Measurements from ENCODE around the gene MPI. TPM values are rescaled to one million over a fixed set of nuclear protein-coding genes. Genes with fewer than 3 reads are reported as not detected.

The MPI gene
- total and polyA plus RNA-seq, 2 experiments from 2014 or later = 18.0 to 74.2 TPM

DNA sequence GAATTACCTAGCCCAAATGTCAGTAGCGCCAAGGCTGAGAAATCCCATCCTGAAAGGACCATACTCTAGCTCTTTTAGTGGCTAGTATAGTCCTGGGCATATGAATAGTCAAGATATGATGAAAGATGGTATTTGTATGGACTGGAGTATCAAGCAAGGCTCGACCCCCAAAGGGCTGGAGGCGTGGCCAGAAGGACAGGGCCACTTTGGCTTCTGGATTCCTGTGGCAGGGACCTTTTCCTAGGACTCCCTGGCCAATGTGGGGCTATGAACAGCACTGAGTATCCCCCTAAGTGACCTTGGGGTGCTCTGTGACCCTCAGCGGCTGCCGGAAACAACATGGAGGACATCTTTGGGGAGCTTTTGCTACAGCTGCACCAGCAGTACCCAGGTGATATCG lies 6.0 kb downstream of the MPI start (continued):
- TF ChIP-seq, protein P1, sequence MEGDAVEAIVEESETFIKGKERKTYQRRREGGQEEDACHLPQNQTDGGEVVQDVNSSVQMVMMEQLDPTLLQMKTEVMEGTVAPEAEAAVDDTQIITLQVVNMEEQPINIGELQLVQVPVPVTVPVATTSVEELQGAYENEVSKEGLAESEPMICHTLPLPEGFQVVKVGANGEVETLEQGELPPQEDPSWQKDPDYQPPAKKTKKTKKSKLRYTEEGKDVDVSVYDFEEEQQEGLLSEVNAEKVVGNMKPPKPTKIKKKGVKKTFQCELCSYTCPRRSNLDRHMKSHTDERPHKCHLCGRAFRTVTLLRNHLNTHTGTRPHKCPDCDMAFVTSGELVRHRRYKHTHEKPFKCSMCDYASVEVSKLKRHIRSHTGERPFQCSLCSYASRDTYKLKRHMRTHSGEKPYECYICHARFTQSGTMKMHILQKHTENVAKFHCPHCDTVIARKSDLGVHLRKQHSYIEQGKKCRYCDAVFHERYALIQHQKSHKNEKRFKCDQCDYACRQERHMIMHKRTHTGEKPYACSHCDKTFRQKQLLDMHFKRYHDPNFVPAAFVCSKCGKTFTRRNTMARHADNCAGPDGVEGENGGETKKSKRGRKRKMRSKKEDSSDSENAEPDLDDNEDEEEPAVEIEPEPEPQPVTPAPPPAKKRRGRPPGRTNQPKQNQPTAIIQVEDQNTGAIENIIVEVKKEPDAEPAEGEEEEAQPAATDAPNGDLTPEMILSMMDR (conservative IDR thresholded peaks at IDR 0.05; ENCODE audit: low read depth in 2 of 2) = no peak
- no peak for TF ChIP-seq STAT1 (IDR thresholded peaks at IDR 0.05; ENCODE audit: unreplicated experiment)

DNA sequence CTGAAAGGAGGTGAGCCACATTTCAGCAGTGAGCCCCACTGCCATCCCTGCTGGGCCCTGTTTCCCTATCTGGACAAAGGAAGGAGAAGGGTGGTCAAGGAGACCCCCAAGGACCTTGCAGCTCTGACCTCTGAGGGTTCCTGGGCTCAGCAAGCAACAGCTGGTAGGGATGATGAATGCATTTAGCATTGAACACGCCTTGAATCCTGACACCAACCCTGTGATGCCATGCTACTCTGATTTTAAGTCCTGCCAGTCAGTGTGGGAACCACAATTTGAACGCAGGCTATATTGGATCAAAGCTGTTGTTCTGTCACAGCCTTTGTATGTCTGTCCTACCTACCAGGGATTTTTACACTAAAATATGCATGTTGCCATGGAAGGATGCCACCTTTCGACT lies 6.5 kb downstream of the MPI start:
- H3K36me3 ChIP-seq (ENCODE audit: insufficient read depth) = peaks cover 12% of the 10 kb centered on the region
- no peak for ATAC-seq
- TF ChIP-seq EZH2 (IDR thresholded peaks at IDR 0.05; ENCODE audit: low read depth, unreplicated experiment) (no peak), CREB1 (CRISPR knock-in tag; IDR thresholded peaks at IDR 0.05; ENCODE audit: low read depth) (no peak), JUNB (IDR thresholded peaks at IDR 0.05; ENCODE audit: unreplicated experiment) (no peak), POLR2AphosphoS5 (IDR thresholded peaks at IDR 0.05; ENCODE audit: low read depth) (no peak), NANOG (IDR thresholded peaks at IDR 0.05; ENCODE audit: borderline replicate concordance) (no peak), ZNF331 (CRISPR knock-in tag; IDR thresholded peaks at IDR 0.05; ENCODE audit: low read depth) (no peak), ZNF114 (CRISPR knock-in tag; IDR thresholded peaks at IDR 0.05) (no peak), EZH2phosphoT487 (IDR thresholded peaks at IDR 0.05; ENCODE audit: unreplicated experiment) (no peak)
- TF ChIP-seq, protein P1 (conservative IDR thresholded peaks at IDR 0.05; ENCODE audit: low read depth in 2 of 2) = no peak
- TF ChIP-seq, protein P2, sequence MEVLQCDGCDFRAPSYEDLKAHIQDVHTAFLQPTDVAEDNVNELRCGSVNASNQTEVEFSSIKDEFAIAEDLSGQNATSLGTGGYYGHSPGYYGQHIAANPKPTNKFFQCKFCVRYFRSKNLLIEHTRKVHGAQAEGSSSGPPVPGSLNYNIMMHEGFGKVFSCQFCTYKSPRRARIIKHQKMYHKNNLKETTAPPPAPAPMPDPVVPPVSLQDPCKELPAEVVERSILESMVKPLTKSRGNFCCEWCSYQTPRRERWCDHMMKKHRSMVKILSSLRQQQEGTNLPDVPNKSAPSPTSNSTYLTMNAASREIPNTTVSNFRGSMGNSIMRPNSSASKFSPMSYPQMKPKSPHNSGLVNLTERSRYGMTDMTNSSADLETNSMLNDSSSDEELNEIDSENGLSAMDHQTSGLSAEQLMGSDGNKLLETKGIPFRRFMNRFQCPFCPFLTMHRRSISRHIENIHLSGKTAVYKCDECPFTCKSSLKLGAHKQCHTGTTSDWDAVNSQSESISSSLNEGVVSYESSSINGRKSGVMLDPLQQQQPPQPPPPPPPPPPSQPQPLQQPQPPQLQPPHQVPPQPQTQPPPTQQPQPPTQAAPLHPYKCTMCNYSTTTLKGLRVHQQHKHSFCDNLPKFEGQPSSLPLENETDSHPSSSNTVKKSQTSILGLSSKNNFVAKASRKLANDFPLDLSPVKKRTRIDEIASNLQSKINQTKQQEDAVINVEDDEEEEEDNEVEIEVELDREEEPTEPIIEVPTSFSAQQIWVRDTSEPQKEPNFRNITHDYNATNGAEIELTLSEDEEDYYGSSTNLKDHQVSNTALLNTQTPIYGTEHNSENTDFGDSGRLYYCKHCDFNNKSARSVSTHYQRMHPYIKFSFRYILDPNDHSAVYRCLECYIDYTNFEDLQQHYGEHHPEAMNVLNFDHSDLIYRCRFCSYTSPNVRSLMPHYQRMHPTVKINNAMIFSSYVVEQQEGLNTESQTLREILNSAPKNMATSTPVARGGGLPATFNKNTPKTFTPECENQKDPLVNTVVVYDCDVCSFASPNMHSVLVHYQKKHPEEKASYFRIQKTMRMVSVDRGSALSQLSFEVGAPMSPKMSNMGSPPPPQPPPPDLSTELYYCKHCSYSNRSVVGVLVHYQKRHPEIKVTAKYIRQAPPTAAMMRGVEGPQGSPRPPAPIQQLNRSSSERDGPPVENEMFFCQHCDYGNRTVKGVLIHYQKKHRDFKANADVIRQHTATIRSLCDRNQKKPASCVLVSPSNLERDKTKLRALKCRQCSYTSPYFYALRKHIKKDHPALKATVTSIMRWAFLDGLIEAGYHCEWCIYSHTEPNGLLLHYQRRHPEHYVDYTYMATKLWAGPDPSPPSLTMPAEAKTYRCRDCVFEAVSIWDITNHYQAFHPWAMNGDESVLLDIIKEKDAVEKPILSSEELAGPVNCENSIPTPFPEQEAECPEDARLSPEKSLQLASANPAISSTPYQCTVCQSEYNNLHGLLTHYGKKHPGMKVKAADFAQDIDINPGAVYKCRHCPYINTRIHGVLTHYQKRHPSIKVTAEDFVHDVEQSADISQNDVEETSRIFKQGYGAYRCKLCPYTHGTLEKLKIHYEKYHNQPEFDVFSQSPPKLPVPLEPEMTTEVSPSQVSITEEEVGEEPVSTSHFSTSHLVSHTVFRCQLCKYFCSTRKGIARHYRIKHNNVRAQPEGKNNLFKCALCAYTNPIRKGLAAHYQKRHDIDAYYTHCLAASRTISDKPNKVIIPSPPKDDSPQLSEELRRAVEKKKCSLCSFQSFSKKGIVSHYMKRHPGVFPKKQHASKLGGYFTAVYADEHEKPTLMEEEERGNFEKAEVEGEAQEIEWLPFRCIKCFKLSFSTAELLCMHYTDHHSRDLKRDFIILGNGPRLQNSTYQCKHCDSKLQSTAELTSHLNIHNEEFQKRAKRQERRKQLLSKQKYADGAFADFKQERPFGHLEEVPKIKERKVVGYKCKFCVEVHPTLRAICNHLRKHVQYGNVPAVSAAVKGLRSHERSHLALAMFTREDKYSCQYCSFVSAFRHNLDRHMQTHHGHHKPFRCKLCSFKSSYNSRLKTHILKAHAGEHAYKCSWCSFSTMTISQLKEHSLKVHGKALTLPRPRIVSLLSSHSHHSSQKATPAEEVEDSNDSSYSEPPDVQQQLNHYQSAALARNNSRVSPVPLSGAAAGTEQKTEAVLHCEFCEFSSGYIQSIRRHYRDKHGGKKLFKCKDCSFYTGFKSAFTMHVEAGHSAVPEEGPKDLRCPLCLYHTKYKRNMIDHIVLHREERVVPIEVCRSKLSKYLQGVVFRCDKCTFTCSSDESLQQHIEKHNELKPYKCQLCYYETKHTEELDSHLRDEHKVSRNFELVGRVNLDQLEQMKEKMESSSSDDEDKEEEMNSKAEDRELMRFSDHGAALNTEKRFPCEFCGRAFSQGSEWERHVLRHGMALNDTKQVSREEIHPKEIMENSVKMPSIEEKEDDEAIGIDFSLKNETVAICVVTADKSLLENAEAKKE (CRISPR knock-in tag; IDR thresholded peaks at IDR 0.05) = no peak
- TF ChIP-seq, protein P3, sequence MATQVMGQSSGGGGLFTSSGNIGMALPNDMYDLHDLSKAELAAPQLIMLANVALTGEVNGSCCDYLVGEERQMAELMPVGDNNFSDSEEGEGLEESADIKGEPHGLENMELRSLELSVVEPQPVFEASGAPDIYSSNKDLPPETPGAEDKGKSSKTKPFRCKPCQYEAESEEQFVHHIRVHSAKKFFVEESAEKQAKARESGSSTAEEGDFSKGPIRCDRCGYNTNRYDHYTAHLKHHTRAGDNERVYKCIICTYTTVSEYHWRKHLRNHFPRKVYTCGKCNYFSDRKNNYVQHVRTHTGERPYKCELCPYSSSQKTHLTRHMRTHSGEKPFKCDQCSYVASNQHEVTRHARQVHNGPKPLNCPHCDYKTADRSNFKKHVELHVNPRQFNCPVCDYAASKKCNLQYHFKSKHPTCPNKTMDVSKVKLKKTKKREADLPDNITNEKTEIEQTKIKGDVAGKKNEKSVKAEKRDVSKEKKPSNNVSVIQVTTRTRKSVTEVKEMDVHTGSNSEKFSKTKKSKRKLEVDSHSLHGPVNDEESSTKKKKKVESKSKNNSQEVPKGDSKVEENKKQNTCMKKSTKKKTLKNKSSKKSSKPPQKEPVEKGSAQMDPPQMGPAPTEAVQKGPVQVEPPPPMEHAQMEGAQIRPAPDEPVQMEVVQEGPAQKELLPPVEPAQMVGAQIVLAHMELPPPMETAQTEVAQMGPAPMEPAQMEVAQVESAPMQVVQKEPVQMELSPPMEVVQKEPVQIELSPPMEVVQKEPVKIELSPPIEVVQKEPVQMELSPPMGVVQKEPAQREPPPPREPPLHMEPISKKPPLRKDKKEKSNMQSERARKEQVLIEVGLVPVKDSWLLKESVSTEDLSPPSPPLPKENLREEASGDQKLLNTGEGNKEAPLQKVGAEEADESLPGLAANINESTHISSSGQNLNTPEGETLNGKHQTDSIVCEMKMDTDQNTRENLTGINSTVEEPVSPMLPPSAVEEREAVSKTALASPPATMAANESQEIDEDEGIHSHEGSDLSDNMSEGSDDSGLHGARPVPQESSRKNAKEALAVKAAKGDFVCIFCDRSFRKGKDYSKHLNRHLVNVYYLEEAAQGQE (IDR thresholded peaks at IDR 0.05; ENCODE audit: unreplicated experiment) = no peak

More for the DNA sequence above, 6.5 kb downstream of the MPI start:
- Histone ChIP-seq H3K27ac (ENCODE audit: low read depth) (no peak overlapping the region), H3K79me2 (replicated peaks; ENCODE audit: insufficient read depth) (no peaks in the 10 kb centered on the region), H4K20me1 (replicated peaks; ENCODE audit: insufficient read depth) (0 out of 2 replicates have a peak, but pooled peaks cover 3% of the 10 kb centered on the region), H3K9me2 (ENCODE audit: insufficient read depth) (no peaks in the 10 kb centered on the region), H3F3A (replicated peaks; ENCODE audit: low read depth) (peaks cover 10% of the 10 kb centered on the region; the same call in 1 of the 2 replicates), H3K4me1 (ENCODE audit: insufficient read depth) (no peaks in the 10 kb centered on the region), H3K4me3 (no peak overlapping the region), H2AFZ (no peak overlapping the region), H3K27me3 (ENCODE audit: insufficient read depth) (no peaks in the 10 kb centered on the region), H3K4me2 (no peak overlapping the region)
- no peaks in the 10 kb centered on the region for H3K4me1 Mint-ChIP-seq
- DNase-seq (ENCODE audit: low spot score) = no peak
- no peak overlapping the region for H3K4me3 Mint-ChIP-seq
- H3K36me3 Mint-ChIP-seq (ENCODE audit: low read depth) = peaks cover 62% of the 10 kb centered on the region
- H3K27ac Mint-ChIP-seq = no peak overlapping the region
- H3K9me3 Mint-ChIP-seq = no peaks in the 10 kb centered on the region
- H3K27me3 Mint-ChIP-seq (ENCODE audit: insufficient read depth, low read depth, poor library complexity) = peaks cover 11% of the 10 kb centered on the region

All from GM23338 (cell line).